HCT116 (cell line): ENCODE results near the gene SETD5. TPM values are rescaled to one million over a fixed set of nuclear protein-coding genes. Genes with fewer than 3 reads are reported as not detected.

Source experiments
- ATAC-seq: fragments of 200-7000 bp; cut with Tn5 transposase; 2 replicates; pipeline ENCODE4 v1.9.1; 2020; ENCODE audit warnings: mild to moderate bottlenecking, moderate library complexity
- BruUV-seq: library from RNA; stranded (reverse); fragments of 400-500 nt; replicated peaks from 2 replicates; lab custom pipeline; 2021; lab: Mats Ljungman, UMichigan
- CTCF ChIA-PET: fragments of 300-600 bp; sonication (Branson Sonifier 250); formaldehyde crosslinking; loops from one replicate; lab custom pipeline; 2021; ENCODE audit warnings: antibody characterized with exemption; lab: Charles Lee
- POLR2A ChIA-PET: fragments of 300-600, 350-600 bp; sonication (Branson Sonifier 250); formaldehyde crosslinking; loops from one replicate; lab custom pipeline; 2021; ENCODE audit warnings: antibody characterized with exemption; lab: Charles Lee
- RAD21 ChIA-PET, 2 experiments: fragments of 300-600 bp; sonication (Branson Sonifier 250); formaldehyde crosslinking; loops; one replicate each; lab custom pipeline; 2023; ENCODE audit warnings: low total read pairs in 2 of 2; ENCODE audit not compliant: uncharacterized antibody in 2 of 2, unreplicated experiment in 2 of 2, low non-redundant PET in 1 of 2; lab: Charles Lee
- DNase-seq: peaks from one replicate; pipeline ENCODE4 v3.0.0-alpha.2; 2010; ENCODE audit warnings: low read depth, low spot score
- H2AFZ ChIP-seq: fragments of 200-600 bp; shearing (Covaris generic), sonication (generic); 2 replicates; pipeline ENCODE4 v1.6.1; 2017; ENCODE audit warnings: low read depth, mixed run types, mixed read lengths, antibody characterized with exemption, low read length; ENCODE audit not compliant: poor library complexity, severe bottlenecking
- H3K27ac ChIP-seq: 2 replicates; pipeline ENCODE4 v1.5.1; 2012; ENCODE audit warnings: low read depth, low read length
- H3K27me3 ChIP-seq: fragments of 200-600 bp; sonication (generic); 2 replicates; pipeline ENCODE4 v1.6.1; 2016; ENCODE audit warnings: mixed run types, low read length, mixed read lengths; ENCODE audit not compliant: insufficient read depth
- H3K36me3 ChIP-seq, 2 experiments: fragments of 200-500 bp in 1 of 2; fragments of 200-600 bp in 1 of 2; sonication (Bioruptor generic) in 1 of 2; sonication (generic) in 1 of 2; 2 replicates each; pipeline versions ENCODE4 v1.5.1 to v1.6.1; 2014 to 2016; ENCODE audit warnings: low read length in 2 of 2, inconsistent platforms in 1 of 2, mixed read lengths in 1 of 2, mixed run types in 1 of 2; ENCODE audit not compliant: insufficient read depth in 2 of 2, control insufficient read depth in 1 of 2
- H3K4me1 ChIP-seq, 2 experiments: fragments of 200-600 bp in 1 of 2; sonication (generic) in 1 of 2; 2 replicates each; pipeline versions ENCODE4 v1.5.1 to v1.6.1; 2012 to 2017; ENCODE audit warnings: low read length in 2 of 2, inconsistent platforms in 1 of 2, mild to moderate bottlenecking in 1 of 2, mixed read lengths in 1 of 2, mixed run types in 1 of 2, moderate library complexity in 1 of 2; ENCODE audit not compliant: insufficient read depth in 2 of 2, control insufficient read depth in 1 of 2
- H3K4me2 ChIP-seq: fragments of 200-600 bp; sonication (generic); 2 replicates; pipeline ENCODE4 v1.6.1; 2017; ENCODE audit warnings: mixed run types, low read length, mixed read lengths
- H3K4me3 ChIP-seq, 2 experiments: fragments of 200-600 bp in 1 of 2; sonication (generic) in 1 of 2; replicated peaks in 1 of 2; 2 replicates each; pipeline ENCODE4 v1.5.1; 2011 to 2016; ENCODE audit warnings: low read length in 2 of 2, control low read depth in 1 of 2, low read depth in 1 of 2, mild to moderate bottlenecking in 1 of 2, mixed read lengths in 1 of 2, mixed run types in 1 of 2
- H3K79me2 ChIP-seq: fragments of 200-600 bp; sonication (generic); 2 replicates; pipeline ENCODE4 v1.6.1; 2017; ENCODE audit warnings: mild to moderate bottlenecking, mixed run types, low read length, moderate library complexity, mixed read lengths; ENCODE audit not compliant: insufficient read depth
- H3K9ac ChIP-seq: fragments of 200-600 bp; sonication (generic); 2 replicates; pipeline ENCODE4 v1.6.1; 2016; ENCODE audit warnings: low read length, mixed read lengths
- H3K9me2 ChIP-seq: fragments of 200-600 bp; sonication (generic), shearing (Covaris generic); 2 replicates; pipeline ENCODE4 v1.6.1; 2017; ENCODE audit warnings: mixed run types, mild to moderate bottlenecking, moderate library complexity; ENCODE audit not compliant: insufficient read depth
- H3K9me3 ChIP-seq, 2 experiments: fragments of 200-500 bp in 1 of 2; fragments of 200-600 bp in 1 of 2; sonication (Bioruptor generic) in 1 of 2; sonication (generic) in 1 of 2; 2 replicates each; pipeline ENCODE4 v1.6.1; 2014 to 2017; ENCODE audit warnings: low read length in 2 of 2, mixed read lengths in 2 of 2, inconsistent platforms in 1 of 2, low read depth in 1 of 2, mild to moderate bottlenecking in 1 of 2, mixed run types in 1 of 2, moderate library complexity in 1 of 2; ENCODE audit not compliant: control insufficient read depth in 1 of 2, insufficient read depth in 1 of 2
- H4K20me1 ChIP-seq: fragments of 200-600 bp; sonication (generic), shearing (Covaris generic); 2 replicates; pipeline ENCODE4 v1.6.1; 2017; ENCODE audit warnings: mixed run types, mild to moderate bottlenecking, moderate library complexity; ENCODE audit not compliant: insufficient read depth
- ATF3 ChIP-seq: IDR thresholded peaks from 2 replicates; pipeline ENCODE4 v1.6.1; 2012
- CTCF ChIP-seq, 3 experiments: fragments of 200-600 bp in 1 of 3; sonication (generic) in 1 of 3; IDR thresholded peaks in 2 of 3; conservative IDR thresholded peaks in 1 of 3; 2 replicates each; pipeline ENCODE4 v1.5.1; 2012 to 2017; ENCODE audit warnings: low read depth in 2 of 3, low read length in 2 of 3, antibody characterized with exemption in 1 of 3, borderline replicate concordance in 1 of 3, control low read depth in 1 of 3, mild to moderate bottlenecking in 1 of 3, mixed read lengths in 1 of 3, mixed run types in 1 of 3, moderate library complexity in 1 of 3; ENCODE audit not compliant: insufficient read depth in 1 of 3
- EGR1 ChIP-seq: IDR thresholded peaks from 2 replicates; pipeline ENCODE4 v1.6.1; 2012; ENCODE audit warnings: low read depth
- EZH2 ChIP-seq: fragments of 200-600 bp; sonication (generic); IDR thresholded peaks from 2 replicates; pipeline ENCODE4 v1.6.1; 2017; ENCODE audit warnings: antibody characterized with exemption, mixed run types
- EZH2phosphoT487 ChIP-seq: fragments of 200-600 bp; IDR thresholded peaks from 2 replicates; pipeline ENCODE4 v1.6.1; 2018; ENCODE audit warnings: antibody characterized with exemption, borderline replicate concordance
- FOSL1 ChIP-seq: IDR thresholded peaks from 2 replicates; pipeline ENCODE4 v1.6.1; 2012; ENCODE audit warnings: low read depth
- REST ChIP-seq: IDR thresholded peaks from 2 replicates; pipeline ENCODE4 v1.6.1; 2012; ENCODE audit warnings: low read depth
- SP1 ChIP-seq: IDR thresholded peaks from 2 replicates; pipeline ENCODE4 v1.6.1; 2012; ENCODE audit warnings: low read depth
- TCF7L2 ChIP-seq: IDR thresholded peaks from 2 replicates; pipeline ENCODE4 v1.7.0; 2011; ENCODE audit warnings: borderline replicate concordance, inconsistent platforms; ENCODE audit not compliant: insufficient read depth, insufficient read length; ENCODE audit errors: extremely low read depth
- ZFX ChIP-seq: fragments of 450-650 bp; IDR thresholded peaks from 2 replicates; pipeline ENCODE4 v1.6.1; 2017
- intact Hi-C: fragments of 100-400 bp; cut with micrococcal nuclease; formaldehyde crosslinking; loops from 2 replicates; pipeline ENCODE4 v1.10.0; 2022
- total RNA-seq: library from RNA; stranded (reverse); gene quantifications from one replicate; pipeline ENCODE4 v1.2.1, GENCODE V29; 2021; ENCODE audit not compliant: unreplicated experiment

Gene SETD5
- total RNA-seq, 1 experiment from 2014 or later: 141 TPM

GRCh38 chr3:9468460-9468859 lies 71.0 kb downstream of the SETD5 start:
- intact Hi-C loops: no loop called here
- H3K27ac ChIP-seq: no peak overlapping the region
- no peaks in the 10 kb centered on the region for H4K20me1 ChIP-seq
- ChIA-PET RAD21 (no interaction called here), CTCF (interaction anchor here (1.0 kb wide), 1 partner anchor 32 kb away, joined by 3 read pairs; no protein-coding TSS in a partner anchor), POLR2A (no interaction called here)
- no peak for TF ChIP-seq EZH2
- TF ChIP-seq SP1: no peak
- TF ChIP-seq CTCF (IDR thresholded peaks at IDR 0.05 in 2 of 3, conservative IDR thresholded peaks at IDR 0.05 in 1 of 3; ENCODE audit: borderline replicate concordance in 1 of 3, insufficient read depth in 1 of 3, low read depth in 2 of 3, low read length in 2 of 3): no peak
- TF ChIP-seq ATF3: no peak
- no peak for TF ChIP-seq REST
- TF ChIP-seq TCF7L2: no peak
- no peak for TF ChIP-seq FOSL1
- no peak for TF ChIP-seq EZH2phosphoT487
- TF ChIP-seq ZFX: no peak
- TF ChIP-seq EGR1: no peak
- H3K9ac ChIP-seq: no peak overlapping the region
- H3K36me3 ChIP-seq: peaks cover 80 to 84% of the 10 kb centered on the region in 2 experiments
- no peaks in the 10 kb centered on the region for H3K9me2 ChIP-seq
- H3K27me3 ChIP-seq: no peaks in the 10 kb centered on the region
- no peak overlapping the region for H3K4me3 ChIP-seq
- H3K4me1 ChIP-seq: no peaks in the 10 kb centered on the region
- peaks cover 71% of the 10 kb centered on the region for H3K79me2 ChIP-seq
- no peaks in the 10 kb centered on the region for H3K9me3 ChIP-seq
- no peak overlapping the region for H2AFZ ChIP-seq
- ATAC-seq (no peak), DNase-seq (no peak)
- no TSS peak for BruUV-seq
- no peak overlapping the region for H3K4me2 ChIP-seq
